Activated CD4-positive, alpha-beta T cell treated with anti-CD3 and anti-CD28 coated beads, Interleukin-10, Interleukin-2, amounts not matched to agents 100 ng/mL and 50 ng/mL, durations not matched to agents 16 hours and 8 hours (primary cell): ENCODE measurements around the gene RNF13.

ENCODE experiments used
- DNase-seq: peaks from one replicate; pipeline ENCODE4 v3.0.0-alpha.2; 2020

The RNF13 gene

DNA sequence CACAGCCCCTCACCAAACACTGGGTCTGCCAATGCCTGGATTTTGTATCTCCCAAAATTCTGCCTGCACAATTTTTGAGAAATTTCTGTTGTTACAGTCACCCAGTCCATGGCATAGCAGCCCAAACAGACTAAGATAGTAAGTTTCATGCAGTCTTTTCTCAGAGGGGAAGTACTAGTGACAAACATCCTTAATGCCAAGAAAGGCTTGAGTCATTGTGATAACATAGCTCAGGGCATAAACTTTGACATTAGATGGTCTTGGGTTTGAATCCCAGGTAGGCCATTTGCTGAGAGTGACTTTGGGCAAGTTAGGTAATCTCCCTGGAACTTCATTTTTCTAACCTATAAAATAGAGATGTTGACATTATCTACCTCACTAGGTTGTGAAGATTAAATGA is 193.8 kb downstream of the RNF13 start:
- no peak for DNase-seq
